Activated T-helper 17 cell treated with anti-CD3 and anti-CD28 coated beads, Interleukin-2, amount 50 U/mL, for 72 hours (primary cell): ENCODE measurements around the gene KLHL29. TPM values are rescaled to one million over a fixed set of nuclear protein-coding genes. Genes with fewer than 3 reads are reported as not detected.
"Not testable (repeated sequence)": the region's sequence is repeated elsewhere in the genome, so short reads cannot be mapped to it uniquely, and the experiment has no call there.

ENCODE experiments used
- ATAC-seq: fragments of 150-1000 bp; cut with Tn5 transposase; replicated peaks from 2 replicates; pipeline ENCODE4 v1.10.0; 2021; ENCODE audit warnings: mild to moderate bottlenecking, moderate library complexity
- H3K27ac Mint-ChIP-seq: one replicate; pipeline ENCODE4 v1.8.0; 2022; ENCODE audit warnings: mixed read lengths
- H3K27me3 Mint-ChIP-seq: one replicate; pipeline ENCODE4 v1.8.0; 2022; ENCODE audit warnings: mixed read lengths
- H3K36me3 Mint-ChIP-seq: one replicate; pipeline ENCODE4 v1.8.0; 2022; ENCODE audit warnings: low read depth, mild to moderate bottlenecking, mixed read lengths
- H3K4me1 Mint-ChIP-seq: one replicate; pipeline ENCODE4 v1.8.0; 2022; ENCODE audit warnings: mixed read lengths
- H3K4me3 Mint-ChIP-seq: one replicate; pipeline ENCODE4 v1.8.0; 2022; ENCODE audit warnings: mild to moderate bottlenecking, mixed read lengths
- H3K9me3 Mint-ChIP-seq: one replicate; pipeline ENCODE4 v1.8.0; 2022; ENCODE audit warnings: mixed read lengths
- total RNA-seq, 2 donors: library from RNA; stranded (reverse); gene quantifications; one replicate each; pipeline ENCODE4 v1.2.3, GENCODE V29; 2022

The KLHL29 gene
- total RNA-seq, 2 donors from 2014 or later = 0.26 to 0.56 TPM

GRCh38 chr2:23381084-23381483, 3.9 kb upstream of the KLHL29 start:
- Mint-ChIP-seq H3K27me3 (peaks cover 39% of the 10 kb centered on the region), H3K4me1 (peaks cover 16% of the 10 kb centered on the region), H3K4me3 (peak overlapping the region; percentile 53), H3K36me3 (peaks cover 6% of the 10 kb centered on the region), H3K27ac (no peak overlapping the region), H3K9me3 (no peaks in the 10 kb centered on the region)
- ATAC-seq = peak; percentile 34

DNA sequence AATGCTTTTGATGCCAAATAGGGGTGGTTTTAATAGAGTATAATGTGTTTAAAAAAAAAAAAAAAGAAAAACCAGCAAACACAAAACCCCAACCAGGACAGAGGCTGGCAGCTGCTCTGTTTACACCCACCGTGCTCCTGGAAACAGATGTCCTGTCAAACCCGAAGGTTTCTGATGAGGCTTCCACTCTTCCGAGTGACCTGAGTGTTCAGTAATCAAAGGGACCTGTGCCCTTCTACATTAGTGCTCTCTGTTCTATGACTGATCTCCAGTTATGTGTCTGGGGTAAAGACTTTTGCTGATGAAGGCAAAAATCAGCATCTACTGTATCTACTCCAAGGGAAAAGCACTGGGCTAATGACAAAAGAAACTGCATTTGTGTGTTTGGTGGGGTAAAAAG, 3.5 kb upstream of the KLHL29 start:
- Mint-ChIP-seq H3K4me1 (peaks cover 20% of the 10 kb centered on the region), H3K36me3 (peaks cover 6% of the 10 kb centered on the region), H3K27me3 (peaks cover 40% of the 10 kb centered on the region), H3K27ac (no peak overlapping the region), H3K4me3 (no peak overlapping the region), H3K9me3 (no peaks in the 10 kb centered on the region)
- no peak for ATAC-seq

DNA sequence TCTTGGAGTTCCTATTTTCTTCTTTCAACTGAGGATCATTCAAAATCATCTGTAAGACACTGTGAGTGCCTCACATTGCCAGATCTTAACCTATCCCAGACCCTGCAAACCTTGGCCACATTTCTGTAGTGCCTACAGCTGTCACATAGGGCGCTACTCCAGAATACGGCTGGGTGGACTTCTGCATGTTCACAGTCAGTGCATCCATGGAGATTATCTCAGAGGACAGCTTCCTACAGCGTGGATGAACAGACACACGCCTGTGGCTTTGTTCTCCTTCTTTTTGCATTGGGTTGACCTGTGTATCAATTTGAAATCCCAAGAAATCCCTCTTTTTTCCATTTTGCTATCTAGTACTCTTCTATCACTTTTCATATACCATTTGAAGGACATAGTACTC, 1.9 kb upstream of the KLHL29 start:
- Mint-ChIP-seq H3K9me3 (no peaks in the 10 kb centered on the region), H3K27ac (no peak overlapping the region), H3K27me3 (peaks cover 44% of the 10 kb centered on the region), H3K36me3 (peaks cover 6% of the 10 kb centered on the region), H3K4me3 (no peak overlapping the region), H3K4me1 (peaks cover 24% of the 10 kb centered on the region)
- ATAC-seq = no peak

DNA sequence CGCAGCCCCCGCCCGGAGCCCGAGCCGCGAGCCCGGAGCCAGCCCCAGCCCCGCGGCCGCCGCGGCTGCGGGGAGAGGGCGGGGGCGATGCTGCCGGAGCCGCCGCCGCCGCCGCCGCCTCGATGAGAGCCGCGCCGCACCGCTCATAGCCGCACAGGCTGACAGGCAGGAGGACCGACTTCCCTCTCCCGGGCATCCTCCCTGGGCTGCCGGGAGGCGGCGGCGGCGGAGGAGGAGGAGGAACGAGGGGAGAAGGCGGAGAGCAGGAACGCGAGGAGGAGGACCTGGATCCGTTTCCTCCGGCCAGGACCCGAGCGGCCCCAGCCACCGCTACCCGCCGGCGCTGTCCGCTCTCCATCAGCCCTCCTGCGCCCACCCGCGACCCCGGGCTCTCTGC, 370 bp downstream of the KLHL29 start:
- H3K27ac Mint-ChIP-seq = no peak overlapping the region
- ATAC-seq = peak; percentile 43
- H3K36me3 Mint-ChIP-seq = peaks cover 6% of the 10 kb centered on the region
- H3K4me1 Mint-ChIP-seq = peaks cover 21% of the 10 kb centered on the region
- H3K4me3 Mint-ChIP-seq = no peak overlapping the region
- no peaks in the 10 kb centered on the region for H3K9me3 Mint-ChIP-seq
- peaks cover 63% of the 10 kb centered on the region for H3K27me3 Mint-ChIP-seq

- Mint-ChIP-seq H3K9me3 (no peaks in the 10 kb centered on the region), H3K4me1 (peaks cover 16% of the 10 kb centered on the region), H3K36me3 (peaks cover 6% of the 10 kb centered on the region), H3K27ac (no peak overlapping the region), H3K27me3 (peaks cover 63% of the 10 kb centered on the region), H3K4me3 (peak overlapping the region; percentile 75)
- peak; percentile 10 for ATAC-seq
Observed at GRCh38 chr2:23385748-23386338, 864 bp downstream of the KLHL29 start.

GRCh38 chr2:23386339-23387220, 1.6 kb downstream of the KLHL29 start:
- no peak overlapping the region for H3K27ac Mint-ChIP-seq
- H3K4me1 Mint-ChIP-seq = peaks cover 13% of the 10 kb centered on the region
- no peaks in the 10 kb centered on the region for H3K9me3 Mint-ChIP-seq
- H3K27me3 Mint-ChIP-seq = peaks cover 69% of the 10 kb centered on the region
- peak; percentile 14 for ATAC-seq
- peaks cover 6% of the 10 kb centered on the region for H3K36me3 Mint-ChIP-seq
- peak overlapping the region; percentile 75 for H3K4me3 Mint-ChIP-seq

DNA sequence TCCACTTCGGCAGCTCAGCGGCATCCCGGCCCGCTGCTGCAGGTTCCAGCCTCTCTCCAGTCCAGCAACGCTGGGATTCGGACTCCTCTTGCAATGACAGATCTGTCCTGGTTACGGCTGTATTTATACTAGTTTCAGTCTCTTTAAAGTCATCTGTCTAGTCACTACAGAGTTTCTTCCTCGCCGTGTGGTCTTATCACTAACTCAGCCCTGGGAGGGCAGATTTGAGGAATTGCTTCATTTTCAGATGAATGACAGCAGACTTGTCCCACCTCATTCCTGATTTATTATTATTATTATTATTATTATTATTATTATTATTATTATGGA, 2.2 kb downstream of the KLHL29 start:
- Mint-ChIP-seq H3K9me3 (no peaks in the 10 kb centered on the region), H3K4me3 (peak overlapping the region; percentile 63), H3K4me1 (peaks cover 13% of the 10 kb centered on the region), H3K27me3 (peaks cover 69% of the 10 kb centered on the region), H3K27ac (no peak overlapping the region), H3K36me3 (peaks cover 6% of the 10 kb centered on the region)
- peak; percentile 8 for ATAC-seq

- ATAC-seq = no peak
Observed at GRCh38 chr2:23387845-23388244, 2.9 kb downstream of the KLHL29 start.

DNA sequence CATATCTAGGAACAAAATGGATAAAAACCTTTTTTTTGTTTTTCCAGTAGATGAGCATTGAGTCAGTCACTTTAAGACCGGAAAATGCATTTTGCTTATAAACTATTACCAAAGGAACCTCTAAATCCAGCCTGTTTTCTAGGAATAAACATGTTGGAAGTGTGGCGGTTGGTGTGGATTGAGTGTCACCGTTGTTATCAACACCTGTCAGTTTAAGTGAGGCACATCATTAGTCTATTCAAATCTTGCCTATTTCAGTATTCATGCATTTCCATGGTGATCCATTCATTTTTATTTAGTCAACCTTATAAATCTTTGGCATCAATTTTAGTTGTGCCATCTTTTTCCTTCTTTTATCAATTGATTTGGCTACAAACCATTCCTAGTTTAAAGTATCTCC, 3.3 kb downstream of the KLHL29 start:
- H3K4me1 Mint-ChIP-seq = peaks cover 13% of the 10 kb centered on the region
- no peaks in the 10 kb centered on the region for H3K9me3 Mint-ChIP-seq
- peaks cover 70% of the 10 kb centered on the region for H3K27me3 Mint-ChIP-seq
- H3K36me3 Mint-ChIP-seq = peaks cover 6% of the 10 kb centered on the region
- no peak for ATAC-seq
- no peak overlapping the region for H3K4me3 Mint-ChIP-seq
- no peak overlapping the region for H3K27ac Mint-ChIP-seq

More at GRCh38 chr2:23387845-23388244, 2.9 kb downstream of the KLHL29 start:
- Mint-ChIP-seq H3K27me3 (peaks cover 69% of the 10 kb centered on the region), H3K4me3 (no peak overlapping the region), H3K27ac (no peak overlapping the region), H3K9me3 (no peaks in the 10 kb centered on the region), H3K4me1 (peaks cover 13% of the 10 kb centered on the region), H3K36me3 (peaks cover 6% of the 10 kb centered on the region)

- no peak for ATAC-seq
- Mint-ChIP-seq H3K4me1 (peaks cover 13% of the 10 kb centered on the region), H3K27me3 (peaks cover 65% of the 10 kb centered on the region), H3K27ac (no peak overlapping the region), H3K4me3 (no peak overlapping the region), H3K9me3 (no peaks in the 10 kb centered on the region), H3K36me3 (peaks cover 6% of the 10 kb centered on the region)
Observed at GRCh38 chr2:23388756-23389514, 4.0 kb downstream of the KLHL29 start.

DNA sequence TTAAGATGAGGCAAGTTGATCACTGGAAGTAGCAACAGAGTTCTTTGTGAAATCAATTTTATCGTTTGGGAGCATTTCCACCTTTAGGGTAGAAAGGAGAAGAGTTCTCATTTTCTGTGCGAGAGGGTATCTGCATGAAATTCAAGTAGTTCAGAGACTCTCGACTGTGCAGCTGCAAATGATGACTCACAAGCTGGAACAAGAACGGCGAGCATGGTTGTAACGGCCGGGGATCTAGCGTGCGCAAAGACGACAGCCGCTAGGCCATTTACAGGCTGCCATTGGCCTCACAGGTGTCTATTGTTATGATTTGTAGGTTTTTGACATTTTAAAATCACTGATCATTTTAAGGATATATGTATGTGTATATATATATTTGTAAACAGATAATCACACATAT, 5.2 kb downstream of the KLHL29 start:
- ATAC-seq = no peak
- H3K4me1 Mint-ChIP-seq = peaks cover 8% of the 10 kb centered on the region
- H3K27me3 Mint-ChIP-seq = peaks cover 70% of the 10 kb centered on the region

GRCh38 chr2:23391237-23391736, 6.3 kb downstream of the KLHL29 start:
- H3K4me1 Mint-ChIP-seq, H3K9me3 Mint-ChIP-seq, H3K27ac Mint-ChIP-seq, H3K36me3 Mint-ChIP-seq, H3K4me3 Mint-ChIP-seq, ATAC-seq: not testable (repeated sequence)
- H3K27me3 Mint-ChIP-seq = peaks cover 70% of the 10 kb centered on the region

More for the DNA sequence above, 5.2 kb downstream of the KLHL29 start:
- Mint-ChIP-seq H3K9me3 (no peaks in the 10 kb centered on the region), H3K36me3 (no peaks in the 10 kb centered on the region), H3K27ac (no peak overlapping the region), H3K4me3 (no peak overlapping the region)

DNA sequence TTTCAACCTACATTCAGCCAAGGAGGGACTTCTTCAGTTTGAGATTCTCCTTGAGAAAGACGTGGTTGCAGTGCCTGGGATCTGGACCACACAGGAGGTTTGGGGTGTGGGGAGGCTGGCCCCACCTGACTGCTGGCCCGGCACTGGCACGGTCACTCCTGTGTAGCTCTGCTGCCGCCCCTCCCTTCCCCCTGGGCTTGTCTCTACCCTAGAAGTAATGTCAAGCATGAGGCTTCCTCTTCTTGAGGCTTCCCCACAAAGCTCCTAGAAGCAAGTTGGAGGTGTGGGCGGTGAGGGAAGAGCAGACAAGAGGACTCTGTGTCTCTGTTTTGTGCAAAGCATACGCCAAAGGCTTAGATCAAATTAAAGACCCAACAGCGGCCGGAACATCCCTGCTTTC, 8.7 kb downstream of the KLHL29 start:
- no peaks in the 10 kb centered on the region for H3K9me3 Mint-ChIP-seq
- no peaks in the 10 kb centered on the region for H3K36me3 Mint-ChIP-seq
- no peak overlapping the region for H3K27ac Mint-ChIP-seq
- ATAC-seq = no peak
- no peaks in the 10 kb centered on the region for H3K4me1 Mint-ChIP-seq
- peaks cover 51% of the 10 kb centered on the region for H3K27me3 Mint-ChIP-seq
- H3K4me3 Mint-ChIP-seq = no peak overlapping the region

DNA sequence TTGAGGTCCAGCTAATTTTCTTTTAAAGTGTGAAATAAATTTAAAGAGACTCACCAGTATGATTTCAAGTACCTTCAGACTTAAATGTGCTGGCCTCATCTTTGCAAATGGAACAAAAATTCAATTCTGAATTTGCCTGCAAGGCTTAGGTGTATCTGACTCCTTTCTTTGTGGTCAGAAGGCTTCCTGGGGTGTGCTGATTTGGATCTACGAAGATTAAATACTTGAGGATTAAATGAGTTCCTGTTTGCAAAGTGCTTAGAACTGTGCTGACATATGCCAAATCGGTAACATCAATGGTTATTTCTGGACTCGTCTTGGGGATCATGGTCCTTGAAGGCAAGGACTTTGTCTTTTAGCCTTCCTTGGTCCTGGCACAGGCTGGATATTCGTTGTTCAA, 9.7 kb downstream of the KLHL29 start:
- Mint-ChIP-seq H3K27ac (no peak overlapping the region), H3K4me1 (no peaks in the 10 kb centered on the region), H3K4me3 (no peak overlapping the region), H3K9me3 (no peaks in the 10 kb centered on the region), H3K36me3 (no peaks in the 10 kb centered on the region), H3K27me3 (peaks cover 41% of the 10 kb centered on the region)
- no peak for ATAC-seq
